Upper lobe of left lung (tissue), 4 donors: ENCODE measurements around the gene KATNAL2.

Experiments
- CTCF ChIP-seq, 6 experiments: fragments of 450-650 bp in 4 of 6; fragments of 200-600 bp in 2 of 6; sonication (generic) in 2 of 6; IDR thresholded peaks; one replicate each; pipeline ENCODE4 v1.5.1; 2016 to 2019; ENCODE audit warnings: antibody characterized with exemption in 6 of 6
- POLR2A ChIP-seq, 4 donors: fragments of 450-650 bp; IDR thresholded peaks; one replicate each; pipeline ENCODE4 v1.5.1; 2016 to 2017; ENCODE audit warnings: antibody characterized with exemption in 4 of 4, mild to moderate bottlenecking in 2 of 4

- TF ChIP-seq CTCF (IDR thresholded peaks at IDR 0.05) (no peak), POLR2A (IDR thresholded peaks at IDR 0.05) (no peak)
Observed at GRCh38 chr18:47109720-47110119, 192.3 kb downstream of the KATNAL2 start.
